GM21786 (cell line): ENCODE measurements around the gene NOXRED1.

ENCODE experiments used
- ATAC-seq: cut with Tn5 transposase; IDR thresholded peaks from one replicate; pipeline ENCODE4 v1.9.1; 2021; ENCODE audit not compliant: unreplicated experiment

The NOXRED1 gene

DNA sequence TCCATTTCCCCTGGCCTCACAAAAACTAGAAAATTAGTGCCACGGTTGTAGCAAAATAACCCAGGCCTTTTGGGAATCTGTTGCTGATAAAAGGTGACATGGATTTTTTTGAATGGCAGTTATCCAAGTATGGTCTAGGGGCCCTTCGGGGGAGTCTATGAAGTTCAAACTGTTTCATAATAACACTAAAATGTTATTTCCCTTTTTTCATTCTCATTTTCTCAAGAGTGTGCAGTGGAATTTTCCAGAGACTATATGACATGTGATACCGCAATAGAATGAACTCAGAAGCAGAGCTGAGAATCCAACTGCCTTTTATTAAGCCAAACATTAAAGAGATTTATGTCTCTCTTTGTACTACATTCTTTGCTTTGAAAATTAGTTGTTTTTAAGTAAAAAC, 75.6 kb downstream of the NOXRED1 start:
- ATAC-seq: no peak

DNA sequence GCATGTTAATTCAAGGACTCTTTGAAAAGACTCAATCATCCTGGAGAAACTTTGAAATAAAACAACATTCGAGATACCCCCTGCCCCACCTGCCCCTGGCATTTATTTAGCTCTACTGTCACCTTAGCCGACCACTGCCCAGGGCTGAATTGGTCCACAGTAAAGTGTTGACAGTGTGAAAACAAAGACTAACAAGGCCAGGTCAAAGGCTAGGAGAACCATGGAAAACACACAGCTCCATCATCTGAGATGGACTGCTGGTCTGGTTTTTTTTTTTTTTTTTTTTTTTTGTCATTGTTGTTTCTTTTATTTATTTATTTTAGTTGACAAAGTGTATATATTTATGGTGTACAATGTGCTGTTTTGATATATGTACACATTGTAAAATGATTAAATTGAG, 76.8 kb downstream of the NOXRED1 start:
- no peak for ATAC-seq

DNA sequence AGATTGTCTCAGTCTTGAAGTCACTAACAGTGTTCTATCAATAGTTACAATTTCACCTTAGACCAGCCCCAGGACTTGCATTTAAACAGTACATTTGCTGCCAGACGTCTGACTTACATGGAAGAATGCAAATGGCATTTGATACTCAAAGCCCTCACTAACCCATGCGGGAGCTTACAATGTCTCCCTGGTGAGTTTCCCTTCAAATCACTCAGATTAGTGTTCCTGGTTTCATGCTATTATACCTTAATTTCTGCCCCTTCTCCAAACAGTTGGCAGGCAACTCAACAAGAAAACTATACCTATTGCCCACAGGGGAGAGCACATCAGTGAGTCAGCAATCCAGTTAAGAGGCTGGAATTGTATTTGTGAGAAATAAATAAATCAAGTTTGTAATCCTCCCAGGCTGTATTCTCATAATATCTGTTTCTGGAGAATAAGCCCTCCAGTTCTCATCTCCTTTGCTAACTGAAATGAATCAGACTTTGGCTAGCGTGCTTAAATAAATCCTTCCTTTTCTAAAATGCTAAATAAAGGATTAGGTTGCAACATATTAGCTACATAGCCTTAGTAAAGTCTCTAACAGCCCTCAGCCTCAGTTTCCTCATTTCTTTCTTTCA, 78.8 kb downstream of the NOXRED1 start:
- ATAC-seq: no peak
